Measurements from ENCODE around the gene CPM. TPM values are rescaled to one million over a fixed set of nuclear protein-coding genes. Genes with fewer than 3 reads are reported as not detected.

CPM gene
- total RNA-seq, 1 experiment from 2014 or later, result 4.2 TPM

- intact Hi-C loops (cut with micrococcal nuclease; ENCODE audit: unreplicated experiment), result no loop called here
- CTCF ChIA-PET, result no interaction called here
- no TSS peak for BruUV-seq (replicated peaks)
Observed at GRCh38 chr12:68967046-68967445, 34.1 kb upstream of the CPM start.

GRCh38 chr12:68963856-68964745 is 31.1 kb upstream of the CPM start:
- H3K4me1 ChIP-seq (replicated peaks; ENCODE audit: insufficient read depth), result peaks cover 18% of the 10 kb centered on the region
- BruUV-seq (replicated peaks), result no TSS peak

More at GRCh38 chr12:68967046-68967445, 34.1 kb upstream of the CPM start:
- Histone ChIP-seq H3K4me2 (no peak overlapping the region), H3K27ac (no peak overlapping the region), H3K36me3 (ENCODE audit: low read depth) (no peaks in the 10 kb centered on the region), H3K9me3 (ENCODE audit: insufficient read depth, low read depth) (peaks cover 6% of the 10 kb centered on the region; the same call in 1 of the 2 replicates), H3K79me2 (ENCODE audit: low read depth) (no peaks in the 10 kb centered on the region), H3F3A (ENCODE audit: insufficient read depth, low read depth) (peaks cover 21% of the 10 kb centered on the region; the same call in 1 of the 2 replicates), H3K27me3 (ENCODE audit: insufficient read depth, low read depth) (no peaks in the 10 kb centered on the region), H4K20me1 (ENCODE audit: insufficient read depth) (no peaks in the 10 kb centered on the region), H3K9me2 (ENCODE audit: insufficient read depth) (no peaks in the 10 kb centered on the region), H2AFZ (no peak overlapping the region), H3K4me1 (replicated peaks; ENCODE audit: insufficient read depth) (peaks cover 43% of the 10 kb centered on the region), H3K4me3 (no peak overlapping the region)
- TF ChIP-seq, protein P1, sequence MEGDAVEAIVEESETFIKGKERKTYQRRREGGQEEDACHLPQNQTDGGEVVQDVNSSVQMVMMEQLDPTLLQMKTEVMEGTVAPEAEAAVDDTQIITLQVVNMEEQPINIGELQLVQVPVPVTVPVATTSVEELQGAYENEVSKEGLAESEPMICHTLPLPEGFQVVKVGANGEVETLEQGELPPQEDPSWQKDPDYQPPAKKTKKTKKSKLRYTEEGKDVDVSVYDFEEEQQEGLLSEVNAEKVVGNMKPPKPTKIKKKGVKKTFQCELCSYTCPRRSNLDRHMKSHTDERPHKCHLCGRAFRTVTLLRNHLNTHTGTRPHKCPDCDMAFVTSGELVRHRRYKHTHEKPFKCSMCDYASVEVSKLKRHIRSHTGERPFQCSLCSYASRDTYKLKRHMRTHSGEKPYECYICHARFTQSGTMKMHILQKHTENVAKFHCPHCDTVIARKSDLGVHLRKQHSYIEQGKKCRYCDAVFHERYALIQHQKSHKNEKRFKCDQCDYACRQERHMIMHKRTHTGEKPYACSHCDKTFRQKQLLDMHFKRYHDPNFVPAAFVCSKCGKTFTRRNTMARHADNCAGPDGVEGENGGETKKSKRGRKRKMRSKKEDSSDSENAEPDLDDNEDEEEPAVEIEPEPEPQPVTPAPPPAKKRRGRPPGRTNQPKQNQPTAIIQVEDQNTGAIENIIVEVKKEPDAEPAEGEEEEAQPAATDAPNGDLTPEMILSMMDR (conservative IDR thresholded peaks at IDR 0.05), result no peak
- TF ChIP-seq EZH2 (IDR thresholded peaks at IDR 0.05; ENCODE audit: low read depth), result no peak
- no peak for DNase-seq
- POLR2A ChIA-PET (ENCODE audit: unreplicated experiment), result no interaction called here

More at GRCh38 chr12:68963856-68964745, 31.1 kb upstream of the CPM start:
- CTCF ChIA-PET, result no interaction called here
- H3K27me3 ChIP-seq (ENCODE audit: insufficient read depth, low read depth), result no peaks in the 10 kb centered on the region
- no peaks in the 10 kb centered on the region for H3K36me3 ChIP-seq (ENCODE audit: low read depth)
- no peak overlapping the region for H3K4me3 ChIP-seq
- TF ChIP-seq EZH2 (IDR thresholded peaks at IDR 0.05; ENCODE audit: low read depth), result no peak
- TF ChIP-seq, protein P1 (conservative IDR thresholded peaks at IDR 0.05), result no peak
- POLR2A ChIA-PET (ENCODE audit: unreplicated experiment), result no interaction called here
- no peaks in the 10 kb centered on the region for H4K20me1 ChIP-seq (ENCODE audit: insufficient read depth)
- H3K9me3 ChIP-seq (ENCODE audit: insufficient read depth, low read depth), result no peaks in the 10 kb centered on the region
- DNase-seq, result no peak
- intact Hi-C loops (cut with micrococcal nuclease; ENCODE audit: unreplicated experiment), result no loop called here
- no peak overlapping the region for H2AFZ ChIP-seq
- peak overlapping the region; percentile 43; the same call in 1 of the 2 replicates for H3K4me2 ChIP-seq
- no peaks in the 10 kb centered on the region for H3K79me2 ChIP-seq (ENCODE audit: low read depth)
- peaks cover 16% of the 10 kb centered on the region; the same call in 1 of the 2 replicates for H3F3A ChIP-seq (ENCODE audit: insufficient read depth, low read depth)
- peak overlapping the region; percentile 56 for H3K27ac ChIP-seq
- no peaks in the 10 kb centered on the region for H3K9me2 ChIP-seq (ENCODE audit: insufficient read depth)
